Measurements from ENCODE around the gene PIM2. TPM values are rescaled to one million over a fixed set of nuclear protein-coding genes. Genes with fewer than 3 reads are reported as not detected.

PIM2 gene
- total RNA-seq, 1 experiment from 2014 or later: 15.6 TPM

GRCh38 chrX:48890934-48891401 lies 27.9 kb downstream of the PIM2 start:
- DNase-seq (ENCODE audit: low read depth, low spot score): no peak
- RAD21 ChIA-PET (ENCODE audit: low non-redundant PET in 1 of 2, low total read pairs in 2 of 2, uncharacterized antibody in 2 of 2, unreplicated experiment in 2 of 2): interaction anchor here in 1 of 2 experiments (1.0 kb wide), 1 partner anchor 243 kb away, joined by 3 read pairs; no protein-coding TSS in a partner anchor
- peaks cover 3 to 14% of the 10 kb centered on the region in 2 experiments; a peak in 3 of 4 replicates for H3K4me1 ChIP-seq (ENCODE audit: control insufficient read depth in 1 of 2, insufficient read depth in 2 of 2, low read length in 2 of 2)
- H3K4me2 ChIP-seq (ENCODE audit: low read length): peak overlapping the region; percentile 81
- H3K79me2 ChIP-seq (ENCODE audit: insufficient read depth, low read length): peaks cover 11% of the 10 kb centered on the region
- no peak overlapping the region for H2AFZ ChIP-seq (ENCODE audit: low read depth, low read length, poor library complexity, severe bottlenecking)
- BruUV-seq (replicated peaks): no TSS peak
- no peaks in the 10 kb centered on the region for H4K20me1 ChIP-seq (ENCODE audit: insufficient read depth)
- no peak for TF ChIP-seq POLR2AphosphoS5 (IDR thresholded peaks at IDR 0.05; ENCODE audit: low read depth, low read length)
- TF ChIP-seq EZH2phosphoT487 (IDR thresholded peaks at IDR 0.05; ENCODE audit: borderline replicate concordance): no peak
- TF ChIP-seq CBX3 (IDR thresholded peaks at IDR 0.05; ENCODE audit: low read depth): no peak
- no peak for TF ChIP-seq ELF1 (IDR thresholded peaks at IDR 0.05; ENCODE audit: borderline replicate concordance, low read depth)
- TF ChIP-seq TCF7L2 (IDR thresholded peaks at IDR 0.05; ENCODE audit: borderline replicate concordance, extremely low read depth, insufficient read depth, insufficient read length): no peak
- no peak for TF ChIP-seq CEBPB (IDR thresholded peaks at IDR 0.05; ENCODE audit: low read depth)
- no peak for TF ChIP-seq FOSL1 (IDR thresholded peaks at IDR 0.05; ENCODE audit: low read depth)
- no peak for TF ChIP-seq ATF3 (IDR thresholded peaks at IDR 0.05)
- no peak for TF ChIP-seq YY1 (IDR thresholded peaks at IDR 0.05; ENCODE audit: extremely low read depth, insufficient replicate concordance, low read depth, low read length)
- TF ChIP-seq RAD21 (IDR thresholded peaks at IDR 0.05; ENCODE audit: low read depth): no peak
- TF ChIP-seq CTCF (IDR thresholded peaks at IDR 0.05 in 2 of 3, conservative IDR thresholded peaks at IDR 0.05 in 1 of 3; ENCODE audit: borderline replicate concordance in 1 of 3, insufficient read depth in 1 of 3, low read depth in 2 of 3, low read length in 2 of 3): no peak
- TF ChIP-seq ZFX (IDR thresholded peaks at IDR 0.05): no peak
- TF ChIP-seq, protein P1, sequence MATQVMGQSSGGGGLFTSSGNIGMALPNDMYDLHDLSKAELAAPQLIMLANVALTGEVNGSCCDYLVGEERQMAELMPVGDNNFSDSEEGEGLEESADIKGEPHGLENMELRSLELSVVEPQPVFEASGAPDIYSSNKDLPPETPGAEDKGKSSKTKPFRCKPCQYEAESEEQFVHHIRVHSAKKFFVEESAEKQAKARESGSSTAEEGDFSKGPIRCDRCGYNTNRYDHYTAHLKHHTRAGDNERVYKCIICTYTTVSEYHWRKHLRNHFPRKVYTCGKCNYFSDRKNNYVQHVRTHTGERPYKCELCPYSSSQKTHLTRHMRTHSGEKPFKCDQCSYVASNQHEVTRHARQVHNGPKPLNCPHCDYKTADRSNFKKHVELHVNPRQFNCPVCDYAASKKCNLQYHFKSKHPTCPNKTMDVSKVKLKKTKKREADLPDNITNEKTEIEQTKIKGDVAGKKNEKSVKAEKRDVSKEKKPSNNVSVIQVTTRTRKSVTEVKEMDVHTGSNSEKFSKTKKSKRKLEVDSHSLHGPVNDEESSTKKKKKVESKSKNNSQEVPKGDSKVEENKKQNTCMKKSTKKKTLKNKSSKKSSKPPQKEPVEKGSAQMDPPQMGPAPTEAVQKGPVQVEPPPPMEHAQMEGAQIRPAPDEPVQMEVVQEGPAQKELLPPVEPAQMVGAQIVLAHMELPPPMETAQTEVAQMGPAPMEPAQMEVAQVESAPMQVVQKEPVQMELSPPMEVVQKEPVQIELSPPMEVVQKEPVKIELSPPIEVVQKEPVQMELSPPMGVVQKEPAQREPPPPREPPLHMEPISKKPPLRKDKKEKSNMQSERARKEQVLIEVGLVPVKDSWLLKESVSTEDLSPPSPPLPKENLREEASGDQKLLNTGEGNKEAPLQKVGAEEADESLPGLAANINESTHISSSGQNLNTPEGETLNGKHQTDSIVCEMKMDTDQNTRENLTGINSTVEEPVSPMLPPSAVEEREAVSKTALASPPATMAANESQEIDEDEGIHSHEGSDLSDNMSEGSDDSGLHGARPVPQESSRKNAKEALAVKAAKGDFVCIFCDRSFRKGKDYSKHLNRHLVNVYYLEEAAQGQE (IDR thresholded peaks at IDR 0.05; ENCODE audit: low read depth): no peak
- TF ChIP-seq EGR1 (IDR thresholded peaks at IDR 0.05; ENCODE audit: low read depth): no peak
- TF ChIP-seq, protein P2, sequence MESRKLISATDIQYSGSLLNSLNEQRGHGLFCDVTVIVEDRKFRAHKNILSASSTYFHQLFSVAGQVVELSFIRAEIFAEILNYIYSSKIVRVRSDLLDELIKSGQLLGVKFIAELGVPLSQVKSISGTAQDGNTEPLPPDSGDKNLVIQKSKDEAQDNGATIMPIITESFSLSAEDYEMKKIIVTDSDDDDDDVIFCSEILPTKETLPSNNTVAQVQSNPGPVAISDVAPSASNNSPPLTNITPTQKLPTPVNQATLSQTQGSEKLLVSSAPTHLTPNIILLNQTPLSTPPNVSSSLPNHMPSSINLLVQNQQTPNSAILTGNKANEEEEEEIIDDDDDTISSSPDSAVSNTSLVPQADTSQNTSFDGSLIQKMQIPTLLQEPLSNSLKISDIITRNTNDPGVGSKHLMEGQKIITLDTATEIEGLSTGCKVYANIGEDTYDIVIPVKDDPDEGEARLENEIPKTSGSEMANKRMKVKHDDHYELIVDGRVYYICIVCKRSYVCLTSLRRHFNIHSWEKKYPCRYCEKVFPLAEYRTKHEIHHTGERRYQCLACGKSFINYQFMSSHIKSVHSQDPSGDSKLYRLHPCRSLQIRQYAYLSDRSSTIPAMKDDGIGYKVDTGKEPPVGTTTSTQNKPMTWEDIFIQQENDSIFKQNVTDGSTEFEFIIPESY (IDR thresholded peaks at IDR 0.05; ENCODE audit: extremely low read depth, insufficient replicate concordance, low read length): no peak
- TF ChIP-seq EZH2 (IDR thresholded peaks at IDR 0.05): no peak
- TF ChIP-seq SP1 (IDR thresholded peaks at IDR 0.05; ENCODE audit: low read depth): no peak
- no peak for TF ChIP-seq MAX (IDR thresholded peaks at IDR 0.05)
- TF ChIP-seq SRF (IDR thresholded peaks at IDR 0.05; ENCODE audit: low read depth): no peak
- H3K27ac ChIP-seq (ENCODE audit: low read depth, low read length): no peak overlapping the region; the same call in 1 of the 2 replicates
- intact Hi-C loops (cut with micrococcal nuclease): loop anchor here (10.0 kb wide), 1 partner anchor 86 kb away; the partner anchor contains the start of gene HDAC6
- peak overlapping the region in 1 of 2 experiments; percentile 48; a peak in 3 of 4 replicates for H3K4me3 ChIP-seq (replicated peaks in 1 of 2; ENCODE audit: low read depth in 1 of 2, low read length in 2 of 2)
- no peaks in the 10 kb centered on the region for H3K9me2 ChIP-seq (ENCODE audit: insufficient read depth)
- no peaks in the 10 kb centered on the region for H3K27me3 ChIP-seq (ENCODE audit: insufficient read depth, low read length)
- ATAC-seq: no peak; the same call in 1 of the 2 replicates
- H3K9ac ChIP-seq (ENCODE audit: low read length): peak overlapping the region; percentile 55
- peaks cover 0 to 7% of the 10 kb centered on the region in 2 experiments; a peak in 1 of 4 replicates for H3K36me3 ChIP-seq (ENCODE audit: control insufficient read depth in 1 of 2, insufficient read depth in 2 of 2, low read length in 2 of 2)
- CTCF ChIA-PET: interaction anchor here (1.0 kb wide), 2 partner anchors 26 to 153 kb away, joined by 3 read pairs; no protein-coding TSS in a partner anchor
- POLR2A ChIA-PET: interaction anchor here (1.8 kb wide), 1 partner anchor 21 kb away, joined by 5 read pairs; the partner anchor contains the start of gene SLC35A2
- H3K9me3 ChIP-seq (ENCODE audit: control insufficient read depth in 1 of 2, insufficient read depth in 1 of 2, low read depth in 1 of 2, low read length in 2 of 2): no peaks in the 10 kb centered on the region
